ENCODE measurements around the gene KIRREL3.
A peak's percentile ranks its signal among the peaks of the same experiment; 100 is the strongest.

The KIRREL3 gene

GRCh38 chr11:126791991-126792390, 208.6 kb downstream of the KIRREL3 start:
- no peak for TF ChIP-seq CTCF (IDR thresholded peaks at IDR 0.05; ENCODE audit: insufficient read depth, low read depth, low read length, missing control alignments)
- H3K4me3 ChIP-seq (ENCODE audit: low read length) = no peak overlapping the region
- no peak for DNase-seq (ENCODE audit: low read depth)

- DNase-seq (ENCODE audit: low read depth) = no peak
- TF ChIP-seq CTCF (IDR thresholded peaks at IDR 0.05; ENCODE audit: insufficient read depth, low read depth, low read length, missing control alignments) = no peak
- H3K4me3 ChIP-seq (ENCODE audit: low read length) = no peak overlapping the region
Measured at GRCh38 chr11:126791446-126791845, 209.1 kb downstream of the KIRREL3 start.

GRCh38 chr11:126790550-126791081, 210.0 kb downstream of the KIRREL3 start:
- peak; percentile 2 for DNase-seq (ENCODE audit: low read depth)
- no peak overlapping the region for H3K4me3 ChIP-seq (ENCODE audit: low read length)
- TF ChIP-seq CTCF (IDR thresholded peaks at IDR 0.05; ENCODE audit: insufficient read depth, low read depth, low read length, missing control alignments) = no peak

- TF ChIP-seq CTCF (IDR thresholded peaks at IDR 0.05; ENCODE audit: insufficient read depth, low read depth, low read length, missing control alignments) = no peak
- no peak overlapping the region for H3K4me3 ChIP-seq (ENCODE audit: low read length)
- no peak for DNase-seq (ENCODE audit: low read depth)
Measured at GRCh38 chr11:126782810-126783209, 217.8 kb downstream of the KIRREL3 start.

GRCh38 chr11:126781942-126782341, 218.6 kb downstream of the KIRREL3 start:
- no peak overlapping the region for H3K4me3 ChIP-seq (ENCODE audit: low read length)
- no peak for TF ChIP-seq CTCF (IDR thresholded peaks at IDR 0.05; ENCODE audit: insufficient read depth, low read depth, low read length, missing control alignments)
- DNase-seq (ENCODE audit: low read depth) = no peak

GRCh38 chr11:126776119-126776518, 224.5 kb downstream of the KIRREL3 start:
- H3K4me3 ChIP-seq (ENCODE audit: low read length) = no peak overlapping the region

More at GRCh38 chr11:126776119-126776518, 224.5 kb downstream of the KIRREL3 start:
- DNase-seq (ENCODE audit: low read depth) = peak; percentile 0
- TF ChIP-seq CTCF (IDR thresholded peaks at IDR 0.05; ENCODE audit: insufficient read depth, low read depth, low read length, missing control alignments) = no peak

Data from epithelial cell of esophagus (primary cell).